H1 (cell line): ENCODE results near the gene PLA2R1. TPM values are rescaled to one million over a fixed set of nuclear protein-coding genes. Genes with fewer than 3 reads are reported as not detected.

Experiments used
- SAP30 ChIP-seq: fragments of 300-600 bp; sonication (generic); IDR thresholded peaks from 2 replicates; pipeline ENCODE4 v1.7.1; 2012; ENCODE audit warnings: low read length, moderate library complexity, mild to moderate bottlenecking, inconsistent platforms; ENCODE audit not compliant: insufficient read depth, insufficient replicate concordance
- polyA plus RNA-seq, 7 experiments: library from polyadenylated mRNA; depleted of rRNA in 3 of 7; stranded (reverse) in 5 of 7; unstranded in 2 of 7; fragments of >200 nt in 5 of 7; fragments of 200-250 nt in 2 of 7; gene quantifications; 1 replicate in 5 of 7; 2 replicates in 1 of 7; 4 replicates in 1 of 7; pipeline versions ENCODE4 v1.2.1 to v1.2.3, GENCODE V29; 2011 to 2013; ENCODE audit warnings: missing spikeins in 2 of 7, mixed read lengths in 2 of 7
- total RNA-seq: library from RNA; stranded (reverse); fragmentation: NEBNext Ultra II Directional; extraction: Animal tissue kit (Norgen Biotek cat#: 25700); gene quantifications from 2 replicates; pipeline ENCODE4 v1.2.1, GENCODE V29; 2021
- TF ChIP-seq, protein P1 (sequence below): IDR thresholded peaks from 2 replicates; pipeline ENCODE4 v1.6.1; 2012; ENCODE audit warnings: low read length, inconsistent platforms

The PLA2R1 gene
- total and polyA plus RNA-seq, 2 of the 8 experiments (the other 6 are each of a cell fraction or from before 2014, with no cell fraction given): 0.65 to 1.5 TPM

DNA sequence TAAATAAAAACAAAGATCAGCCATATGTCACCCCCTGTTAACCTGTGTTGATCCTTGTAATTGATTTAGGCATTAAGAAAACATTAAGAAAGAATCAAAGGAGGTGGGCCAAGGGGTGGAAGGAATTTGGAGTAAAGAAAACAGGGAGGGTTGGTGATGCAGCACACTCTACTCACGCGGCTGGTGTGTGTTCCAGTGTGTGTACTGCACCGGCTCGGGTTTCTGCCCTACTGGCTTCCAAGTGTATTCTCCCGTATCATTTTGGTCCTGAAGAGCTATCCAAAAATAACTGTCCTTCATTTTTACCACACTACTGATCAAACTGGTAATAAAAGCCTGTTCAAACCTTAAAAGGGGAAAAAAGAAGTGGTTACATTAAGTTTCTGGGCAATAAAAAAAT is 56.9 kb downstream of the PLA2R1 start (continued):
- TF ChIP-seq SAP30: no peak
- TF ChIP-seq, protein P1, sequence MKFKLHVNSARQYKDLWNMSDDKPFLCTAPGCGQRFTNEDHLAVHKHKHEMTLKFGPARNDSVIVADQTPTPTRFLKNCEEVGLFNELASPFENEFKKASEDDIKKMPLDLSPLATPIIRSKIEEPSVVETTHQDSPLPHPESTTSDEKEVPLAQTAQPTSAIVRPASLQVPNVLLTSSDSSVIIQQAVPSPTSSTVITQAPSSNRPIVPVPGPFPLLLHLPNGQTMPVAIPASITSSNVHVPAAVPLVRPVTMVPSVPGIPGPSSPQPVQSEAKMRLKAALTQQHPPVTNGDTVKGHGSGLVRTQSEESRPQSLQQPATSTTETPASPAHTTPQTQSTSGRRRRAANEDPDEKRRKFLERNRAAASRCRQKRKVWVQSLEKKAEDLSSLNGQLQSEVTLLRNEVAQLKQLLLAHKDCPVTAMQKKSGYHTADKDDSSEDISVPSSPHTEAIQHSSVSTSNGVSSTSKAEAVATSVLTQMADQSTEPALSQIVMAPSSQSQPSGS: no peak
